NT2/D1 (cell line): Measurements from ENCODE around the gene DPH3.

ENCODE experiments used
- DNase-seq: peaks from one replicate; pipeline ENCODE4 v3.0.0-alpha.2; 2011; ENCODE audit warnings: low read depth, low spot score
- H3K27me3 ChIP-seq: 2 replicates; pipeline ENCODE4 v1.6.0; 2011; ENCODE audit warnings: mild to moderate bottlenecking; ENCODE audit not compliant: insufficient read length, insufficient read depth
- H3K36me3 ChIP-seq: 2 replicates; pipeline ENCODE4 v1.6.1; 2011; ENCODE audit warnings: mild to moderate bottlenecking, low read length, mixed read lengths; ENCODE audit not compliant: insufficient read depth, insufficient read length
- H3K4me1 ChIP-seq: 2 replicates; pipeline ENCODE4 v1.5.1; 2011; ENCODE audit not compliant: insufficient read depth, insufficient read length
- H3K4me3 ChIP-seq: 2 replicates; pipeline ENCODE4 v1.5.1; 2011; ENCODE audit warnings: low read depth; ENCODE audit not compliant: insufficient read length
- H3K9ac ChIP-seq: 2 replicates; pipeline ENCODE4 v1.6.0; 2011; ENCODE audit warnings: low read depth; ENCODE audit not compliant: insufficient read length
- H3K9me3 ChIP-seq: 2 replicates; pipeline ENCODE4 v1.5.1; 2011; ENCODE audit warnings: mild to moderate bottlenecking, low read length; ENCODE audit not compliant: insufficient read depth
- SUZ12 ChIP-seq: IDR thresholded peaks from 2 replicates; pipeline ENCODE4 v1.6.1; 2011; ENCODE audit not compliant: insufficient read length, insufficient read depth; ENCODE audit errors: extremely low read depth
- YY1 ChIP-seq: IDR thresholded peaks from 2 replicates; pipeline ENCODE4 v1.6.1; 2011; ENCODE audit not compliant: insufficient read length, insufficient read depth
- ZNF274 ChIP-seq: IDR thresholded peaks from 2 replicates; pipeline ENCODE4 v1.6.1; 2011; ENCODE audit warnings: mild to moderate bottlenecking, low read depth, low read length

Gene DPH3

DNA sequence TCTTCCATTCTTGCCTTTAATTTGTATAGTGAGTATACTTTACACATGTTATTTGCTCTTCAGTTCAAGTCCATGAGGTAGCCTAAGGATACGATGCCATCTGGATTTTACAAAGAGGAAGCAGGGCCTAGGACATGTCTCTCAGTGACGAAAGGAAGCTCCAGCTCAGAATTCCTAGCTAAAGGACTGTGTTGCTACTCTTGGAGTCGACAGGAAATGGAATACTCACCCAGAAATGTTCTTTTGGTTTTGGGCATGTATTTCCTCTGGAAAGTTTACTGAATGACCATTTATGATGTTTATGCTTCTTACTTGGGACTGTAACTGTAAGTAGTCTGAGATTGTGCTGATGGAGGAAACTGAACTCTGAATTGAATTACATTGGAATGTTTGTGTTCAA is 12.7 kb upstream of the DPH3 start:
- Histone ChIP-seq H3K4me1 (no peaks in the 10 kb centered on the region), H3K9me3 (no peaks in the 10 kb centered on the region), H3K4me3 (no peak overlapping the region), H3K9ac (no peak overlapping the region), H3K36me3 (peaks cover 59% of the 10 kb centered on the region), H3K27me3 (no peaks in the 10 kb centered on the region)
- DNase-seq, result no peak
- TF ChIP-seq SUZ12 (no peak), ZNF274 (no peak), YY1 (no peak)

DNA sequence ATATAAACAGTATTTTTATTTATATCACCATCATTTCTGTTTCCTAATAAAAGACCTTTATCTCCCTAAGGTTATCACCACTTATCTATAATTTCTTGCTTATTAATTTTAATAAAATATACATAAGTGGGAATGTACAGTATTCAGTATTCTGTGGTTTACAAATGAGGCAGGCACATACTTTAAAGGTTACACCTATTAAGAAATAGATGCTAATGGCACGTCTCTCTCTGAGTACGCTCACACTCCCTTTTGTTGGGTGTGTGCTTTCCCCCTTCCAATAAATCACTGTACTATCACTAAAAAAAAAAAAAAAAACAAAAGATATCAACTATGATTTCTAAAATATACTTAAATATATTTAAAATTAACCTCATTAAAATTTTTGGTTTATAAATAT is 9.1 kb upstream of the DPH3 start:
- H3K36me3 ChIP-seq, result peaks cover 76% of the 10 kb centered on the region
- H3K27me3 ChIP-seq, result no peaks in the 10 kb centered on the region
- H3K4me3 ChIP-seq, result no peak overlapping the region
- H3K4me1 ChIP-seq, result no peaks in the 10 kb centered on the region
- no peak for DNase-seq
- TF ChIP-seq ZNF274, result no peak
- TF ChIP-seq SUZ12, result no peak
- TF ChIP-seq YY1, result no peak
- no peak overlapping the region for H3K9ac ChIP-seq
- H3K9me3 ChIP-seq, result no peaks in the 10 kb centered on the region

DNA sequence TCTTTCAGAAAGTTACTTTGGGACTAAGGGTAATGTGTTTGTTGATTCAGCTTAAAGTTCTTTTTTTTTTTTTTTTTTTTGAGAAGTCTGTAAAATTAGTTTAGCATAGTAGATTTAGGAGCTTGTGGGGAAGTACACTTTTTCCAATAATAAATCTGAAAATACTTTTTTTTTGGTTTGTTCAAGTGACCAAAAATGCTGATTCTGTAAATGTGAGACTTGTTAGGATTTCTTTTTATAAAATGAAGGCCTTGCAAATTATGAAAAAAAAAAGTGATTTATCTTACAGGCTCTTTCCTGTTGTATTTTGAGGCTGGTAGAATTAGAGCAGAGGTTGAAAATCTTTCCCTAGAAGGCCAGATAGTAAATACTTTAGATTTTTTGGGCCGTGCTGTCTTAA is 7.8 kb upstream of the DPH3 start:
- peaks cover 69% of the 10 kb centered on the region for H3K36me3 ChIP-seq
- no peaks in the 10 kb centered on the region for H3K27me3 ChIP-seq
- DNase-seq, result no peak
- no peak overlapping the region for H3K9ac ChIP-seq
- no peaks in the 10 kb centered on the region for H3K9me3 ChIP-seq
- H3K4me3 ChIP-seq, result no peak overlapping the region
- TF ChIP-seq YY1, result no peak
- no peak for TF ChIP-seq ZNF274
- TF ChIP-seq SUZ12, result no peak
- no peaks in the 10 kb centered on the region for H3K4me1 ChIP-seq

DNA sequence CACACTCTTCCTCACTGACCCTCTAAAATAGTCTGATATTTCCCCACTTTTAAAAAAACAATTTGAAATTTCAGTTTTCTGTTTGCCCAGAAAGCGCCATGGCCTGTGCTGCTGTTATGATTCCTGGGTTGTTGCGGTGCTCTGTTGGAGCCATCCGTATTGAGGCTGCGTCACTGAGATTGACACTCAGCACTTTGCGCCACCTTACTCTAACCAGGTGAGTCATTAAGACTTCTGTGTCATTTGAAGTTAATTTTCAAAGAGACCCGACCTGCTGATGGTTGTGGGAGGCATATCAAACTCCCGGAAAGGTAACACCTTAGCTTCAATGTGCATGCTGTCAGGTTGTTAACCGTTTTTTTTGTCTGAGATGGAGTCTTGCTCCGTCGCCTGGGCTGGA is 6.1 kb upstream of the DPH3 start:
- H3K9me3 ChIP-seq, result no peaks in the 10 kb centered on the region
- H3K4me1 ChIP-seq, result no peaks in the 10 kb centered on the region
- H3K4me3 ChIP-seq, result no peak overlapping the region
- H3K9ac ChIP-seq, result no peak overlapping the region
- H3K36me3 ChIP-seq, result peaks cover 61% of the 10 kb centered on the region
- no peak for DNase-seq
- TF ChIP-seq ZNF274 (no peak), SUZ12 (no peak), YY1 (no peak)
- no peaks in the 10 kb centered on the region for H3K27me3 ChIP-seq

DNA sequence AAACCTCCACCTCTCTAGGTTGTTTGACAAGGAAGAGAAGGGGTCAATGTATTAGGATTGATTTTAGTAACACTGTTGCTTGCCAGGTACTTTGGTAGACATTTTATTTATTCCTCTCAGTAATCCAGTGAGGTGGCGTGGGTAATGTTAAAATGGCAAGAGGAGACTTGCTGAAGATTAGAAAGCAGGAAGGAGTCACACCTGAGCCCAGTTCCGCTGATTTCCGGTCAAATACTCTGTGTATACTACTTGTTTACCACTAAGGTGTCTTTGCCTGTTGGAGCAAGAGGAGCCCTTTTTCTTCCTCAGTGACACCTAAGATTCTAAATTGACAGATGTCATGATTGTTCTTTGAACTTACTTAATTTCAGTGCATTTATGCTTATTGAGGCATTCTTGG is 2.0 kb upstream of the DPH3 start:
- no peak for DNase-seq
- TF ChIP-seq ZNF274 (no peak), YY1 (no peak), SUZ12 (no peak)
- H3K27me3 ChIP-seq, result no peaks in the 10 kb centered on the region
- no peak overlapping the region for H3K9ac ChIP-seq
- no peaks in the 10 kb centered on the region for H3K4me1 ChIP-seq
- H3K9me3 ChIP-seq, result no peaks in the 10 kb centered on the region
- H3K4me3 ChIP-seq, result no peak overlapping the region
- peaks cover 44% of the 10 kb centered on the region for H3K36me3 ChIP-seq

DNA sequence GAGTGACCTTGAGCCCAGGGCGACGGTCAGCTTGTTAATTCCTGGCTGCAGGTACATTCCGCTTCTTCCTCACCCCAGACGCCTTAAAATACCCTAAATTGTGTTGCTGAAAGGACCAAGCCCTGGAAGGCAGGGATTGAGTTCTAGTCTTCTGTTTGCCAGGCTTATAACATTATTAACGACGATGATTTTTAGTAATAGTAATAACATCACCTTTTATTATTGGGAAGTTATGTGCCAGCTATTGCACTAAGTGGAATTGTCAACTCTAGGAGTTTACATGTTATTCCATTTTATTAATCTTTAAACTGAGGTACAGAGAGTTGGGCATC is 678 bp upstream of the DPH3 start:
- Histone ChIP-seq H3K4me1 (no peaks in the 10 kb centered on the region), H3K9ac (peak overlapping the region; percentile 97), H3K36me3 (peaks cover 42% of the 10 kb centered on the region), H3K4me3 (peak overlapping the region; percentile 97), H3K9me3 (no peaks in the 10 kb centered on the region), H3K27me3 (no peaks in the 10 kb centered on the region)
- TF ChIP-seq SUZ12 (no peak), YY1 (no peak), ZNF274 (no peak)
- DNase-seq, result no peak

DNA sequence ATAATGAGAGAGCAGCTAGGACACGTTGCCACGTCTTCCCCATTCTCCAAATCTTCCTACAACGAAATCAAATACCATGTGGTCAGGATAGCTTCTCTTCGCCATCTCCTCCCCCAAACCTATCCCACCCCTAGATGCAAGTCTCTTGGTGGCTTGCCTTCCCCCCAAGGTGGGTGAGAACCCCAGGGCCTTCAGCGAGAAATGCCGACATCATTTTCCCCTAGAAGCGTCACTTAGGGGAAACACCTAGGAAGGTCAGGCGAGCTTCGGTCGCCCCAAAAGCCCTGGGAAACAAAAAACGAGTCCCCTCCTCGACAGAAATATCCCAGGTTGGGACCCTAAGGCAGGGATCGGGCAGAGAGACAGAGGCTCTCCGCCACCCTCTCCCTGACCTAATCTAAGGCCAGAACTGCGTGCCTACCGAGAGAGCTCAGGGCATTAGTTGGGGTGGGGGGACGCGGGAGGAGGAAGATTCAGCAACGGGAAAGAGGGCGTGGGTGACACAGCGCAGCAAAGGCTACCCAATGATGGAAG is 502 bp downstream of the DPH3 start:
- DNase-seq, result no peak
- TF ChIP-seq SUZ12, result no peak
- no peak for TF ChIP-seq YY1
- Histone ChIP-seq H3K9me3 (no peaks in the 10 kb centered on the region), H3K27me3 (no peaks in the 10 kb centered on the region), H3K4me3 (peak overlapping the region; percentile 97), H3K4me1 (no peaks in the 10 kb centered on the region), H3K9ac (peak overlapping the region; percentile 90), H3K36me3 (peaks cover 44% of the 10 kb centered on the region)

DNA sequence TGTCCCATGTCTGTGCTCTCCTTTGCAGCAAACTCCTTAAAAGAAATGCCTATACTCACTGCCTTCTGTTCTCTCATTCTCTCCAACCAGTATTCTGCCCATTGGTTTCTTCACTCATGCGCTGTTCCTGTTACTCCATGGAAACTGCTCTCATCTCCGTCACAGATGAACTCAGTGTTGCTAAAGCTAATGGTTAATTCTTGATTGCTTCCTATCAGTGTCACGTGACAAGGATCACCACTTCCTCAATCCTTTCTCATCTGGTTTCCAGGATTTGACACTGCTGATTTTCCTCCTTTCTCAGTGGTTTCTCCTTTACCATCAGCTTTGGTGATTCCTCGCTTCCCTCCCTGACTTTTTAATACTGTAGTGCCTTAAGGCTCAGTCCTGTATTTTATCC is 2.6 kb downstream of the DPH3 start:
- H3K4me1 ChIP-seq, result no peaks in the 10 kb centered on the region
- peaks cover 50% of the 10 kb centered on the region for H3K36me3 ChIP-seq
- no peak overlapping the region for H3K9ac ChIP-seq
- no peak overlapping the region for H3K4me3 ChIP-seq
- no peak for DNase-seq
- no peaks in the 10 kb centered on the region for H3K9me3 ChIP-seq
- no peaks in the 10 kb centered on the region for H3K27me3 ChIP-seq
- TF ChIP-seq SUZ12 (no peak), ZNF274 (no peak), YY1 (no peak)
